ENCODE results near the gene CKS1B.

- TF ChIP-seq CREB5 (CRISPR knock-in tag; IDR thresholded peaks at IDR 0.05; ENCODE audit: low read depth) (no peak), ZFP30 (CRISPR knock-in tag; IDR thresholded peaks at IDR 0.05) (no peak), ISL1 (CRISPR knock-in tag; IDR thresholded peaks at IDR 0.05) (no peak), CSRNP3 (CRISPR knock-in tag; IDR thresholded peaks at IDR 0.05) (no peak), TOX (CRISPR knock-in tag; IDR thresholded peaks at IDR 0.05; ENCODE audit: borderline replicate concordance) (no peak), ZNF565 (CRISPR knock-in tag; conservative IDR thresholded peaks at IDR 0.05; ENCODE audit: low read depth) (no peak), SNAI2 (CRISPR knock-in tag; IDR thresholded peaks at IDR 0.05) (no peak), OSR1 (CRISPR knock-in tag; IDR thresholded peaks at IDR 0.05) (no peak)
Observed at GRCh38 chr1:154974808-154975408, 427 bp downstream of the CKS1B start.
